AG04449 (cell line): ENCODE data around the gene USP24.

Experiments used
- CTCF ChIA-PET: fragments of 350-600 bp; formaldehyde crosslinking; extraction: SDS; loops from one replicate; lab custom pipeline; 2021; ENCODE audit warnings: antibody characterized with exemption; lab: Yijun Ruan, JAX
- POLR2A ChIA-PET: fragments of 400-600, 350-600 bp; formaldehyde crosslinking; extraction: SDS; loops from one replicate; lab custom pipeline; 2020; ENCODE audit warnings: antibody characterized with exemption, inconsistent platforms; lab: Yijun Ruan, JAX
- DNase-seq: peaks from one replicate; pipeline ENCODE4 v3.0.0-alpha.2; 2010; ENCODE audit warnings: low read depth, low spot score
- H3K4me3 ChIP-seq: 2 replicates; pipeline ENCODE4 v1.5.1; 2011; ENCODE audit warnings: low read depth, mild to moderate bottlenecking, control low read depth, low read length
- TF ChIP-seq, protein P1 (sequence below): IDR thresholded peaks from one replicate; pipeline ENCODE4 v1.5.1; 2011; ENCODE audit warnings: mild to moderate bottlenecking, moderate library complexity, low read length, control low read depth, inconsistent platforms; ENCODE audit not compliant: insufficient read depth; ENCODE audit errors: missing control alignments

Gene USP24

GRCh38 chr1:55190109-55190508, 25.1 kb downstream of the USP24 start:
- no peak for DNase-seq
- ChIA-PET CTCF (interaction anchor here (0.7 to 2.2 kb wide), 2 partner anchors 12 to 87 kb away, joined by 3 to 8 read pairs; no protein-coding TSS in a partner anchor), POLR2A (no interaction called here)
- TF ChIP-seq, protein P1, sequence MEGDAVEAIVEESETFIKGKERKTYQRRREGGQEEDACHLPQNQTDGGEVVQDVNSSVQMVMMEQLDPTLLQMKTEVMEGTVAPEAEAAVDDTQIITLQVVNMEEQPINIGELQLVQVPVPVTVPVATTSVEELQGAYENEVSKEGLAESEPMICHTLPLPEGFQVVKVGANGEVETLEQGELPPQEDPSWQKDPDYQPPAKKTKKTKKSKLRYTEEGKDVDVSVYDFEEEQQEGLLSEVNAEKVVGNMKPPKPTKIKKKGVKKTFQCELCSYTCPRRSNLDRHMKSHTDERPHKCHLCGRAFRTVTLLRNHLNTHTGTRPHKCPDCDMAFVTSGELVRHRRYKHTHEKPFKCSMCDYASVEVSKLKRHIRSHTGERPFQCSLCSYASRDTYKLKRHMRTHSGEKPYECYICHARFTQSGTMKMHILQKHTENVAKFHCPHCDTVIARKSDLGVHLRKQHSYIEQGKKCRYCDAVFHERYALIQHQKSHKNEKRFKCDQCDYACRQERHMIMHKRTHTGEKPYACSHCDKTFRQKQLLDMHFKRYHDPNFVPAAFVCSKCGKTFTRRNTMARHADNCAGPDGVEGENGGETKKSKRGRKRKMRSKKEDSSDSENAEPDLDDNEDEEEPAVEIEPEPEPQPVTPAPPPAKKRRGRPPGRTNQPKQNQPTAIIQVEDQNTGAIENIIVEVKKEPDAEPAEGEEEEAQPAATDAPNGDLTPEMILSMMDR: no peak
- no peak overlapping the region for H3K4me3 ChIP-seq

DNA sequence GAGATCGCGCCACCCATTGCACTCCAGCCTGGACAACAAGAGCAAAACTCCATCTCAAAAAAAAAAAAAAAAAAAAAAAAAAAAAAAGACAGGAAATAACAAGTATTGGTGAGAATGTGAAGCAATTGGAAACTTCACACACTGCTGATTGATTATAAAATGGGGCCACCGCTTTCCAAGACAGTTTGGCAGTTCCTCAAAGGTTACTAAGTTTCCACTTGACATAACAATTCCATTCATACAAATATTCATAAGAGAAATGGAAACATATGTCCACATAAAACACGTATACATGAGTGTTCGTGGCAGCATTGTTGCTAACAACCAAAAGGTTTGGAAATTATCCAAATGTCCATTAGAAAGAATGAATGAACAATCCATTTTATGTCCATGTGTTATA, 26.3 kb downstream of the USP24 start:
- ChIA-PET POLR2A (no interaction called here), CTCF (interaction anchor here (0.6 to 2.2 kb wide), 5 partner anchors 9 to 1575 kb away, joined by 3 to 8 read pairs (median 3); no protein-coding TSS in a partner anchor)

GRCh38 chr1:55185832-55186231, 29.3 kb downstream of the USP24 start:
- ChIA-PET CTCF (no interaction called here), POLR2A (no interaction called here)
- DNase-seq: no peak
- H3K4me3 ChIP-seq: no peak overlapping the region
- TF ChIP-seq, protein P1: no peak

More for the DNA sequence above, 26.3 kb downstream of the USP24 start:
- TF ChIP-seq, protein P1: no peak
- H3K4me3 ChIP-seq: no peak overlapping the region
- DNase-seq: no peak

GRCh38 chr1:55184859-55185258, 30.3 kb downstream of the USP24 start:
- TF ChIP-seq, protein P1: no peak
- DNase-seq: no peak
- no peak overlapping the region for H3K4me3 ChIP-seq
- CTCF ChIA-PET: no interaction called here
- POLR2A ChIA-PET: no interaction called here

- ChIA-PET POLR2A (no interaction called here), CTCF (no interaction called here)
- H3K4me3 ChIP-seq: no peak overlapping the region
- TF ChIP-seq, protein P1: no peak
- no peak for DNase-seq
Measured at GRCh38 chr1:55181666-55182065, 33.5 kb downstream of the USP24 start.

- TF ChIP-seq, protein P1: no peak
- DNase-seq: no peak
- POLR2A ChIA-PET: no interaction called here
- CTCF ChIA-PET: interaction anchor here (0.9 to 1.3 kb wide), 2 partner anchors 9 to 20 kb away, joined by 3 read pairs; no protein-coding TSS in a partner anchor
- no peak overlapping the region for H3K4me3 ChIP-seq
Measured at GRCh38 chr1:55180075-55180670, 35.0 kb downstream of the USP24 start.
